Ascending aorta (tissue), 2 donors: ENCODE measurements around the gene THEM4. TPM values are rescaled to one million over a fixed set of nuclear protein-coding genes. Genes with fewer than 3 reads are reported as not detected.

ENCODE experiments used
- DNase-seq, 2 donors: peaks; one replicate each; pipeline ENCODE4 v3.0.0-alpha.2; 2019; ENCODE audit warnings: low spot score in 2 of 2
- H3K27ac ChIP-seq, 2 donors: fragments of 200-600 bp; sonication (generic); one replicate each; pipeline ENCODE4 v1.5.1; 2016 to 2017; ENCODE audit warnings: mild to moderate bottlenecking in 1 of 2
- H3K27me3 ChIP-seq: fragments of 200-600 bp; sonication (generic); one replicate; pipeline ENCODE4 v1.5.1; 2017
- H3K36me3 ChIP-seq, 2 donors: fragments of 200-600 bp; sonication (generic); one replicate each; pipeline ENCODE4 v1.5.1; 2016
- H3K4me1 ChIP-seq, 2 donors: fragments of 200-600 bp; sonication (generic); one replicate each; pipeline ENCODE4 v1.5.1; 2016 to 2017; ENCODE audit warnings: mild to moderate bottlenecking in 1 of 2
- H3K4me3 ChIP-seq, 2 donors: fragments of 200-600 bp; sonication (generic); one replicate each; pipeline ENCODE4 v1.5.1; 2016 to 2017; ENCODE audit warnings: mild to moderate bottlenecking in 1 of 2
- H3K9me3 ChIP-seq, 2 donors: fragments of 200-600 bp; sonication (generic); one replicate each; pipeline ENCODE4 v1.5.1; 2016
- intact Hi-C: fragments of 100-400 bp; cut with DNase I; formaldehyde crosslinking; loops from one replicate; pipeline ENCODE4 v1.15.1; 2023
- total RNA-seq: library from RNA; depleted of rRNA; stranded (reverse); fragments of >200 nt; gene quantifications from one replicate; pipeline ENCODE4 v1.1.0, GENCODE V29; 2016
- TF ChIP-seq, protein P1 (sequence below), 3 experiments: fragments of 200-600 bp in 2 of 3; fragments of 450-650 bp in 1 of 3; sonication (generic) in 2 of 3; IDR thresholded peaks; one replicate each; pipeline ENCODE4 v1.5.1; 2016 to 2019; ENCODE audit warnings: antibody characterized with exemption in 3 of 3, mild to moderate bottlenecking in 1 of 3, moderate library complexity in 1 of 3

The THEM4 gene
- total RNA-seq, 1 donor from 2014 or later = 7.7 TPM

DNA sequence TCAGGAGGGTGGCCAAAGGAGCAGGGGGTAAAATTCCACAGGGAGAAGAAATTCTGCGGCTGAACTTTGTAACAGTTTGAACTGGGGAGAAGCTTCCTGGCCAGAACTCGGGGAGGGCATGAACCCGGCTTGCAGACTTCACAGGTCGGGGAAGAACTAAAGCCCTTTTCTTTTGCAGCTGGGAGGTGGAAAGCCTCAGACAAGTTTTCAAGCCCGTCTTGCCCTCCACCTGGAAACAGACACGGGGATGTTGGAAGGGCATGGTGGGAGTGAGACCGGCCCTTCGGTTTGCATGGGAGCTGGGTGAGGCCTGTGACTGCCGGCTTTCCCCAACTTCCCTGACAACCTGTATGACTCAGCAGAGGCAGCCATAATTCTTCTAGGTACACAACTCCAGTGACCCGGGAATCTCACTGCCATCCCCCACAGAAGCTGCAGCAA, 11.3 kb downstream of the THEM4 start:
- Histone ChIP-seq H3K9me3 (peaks cover 0 to 20% of the 10 kb centered on the region in 2 donors), H3K36me3 (peaks cover 5 to 18% of the 10 kb centered on the region in 2 donors), H3K27ac (no peak overlapping the region), H3K4me1 (no peaks in the 10 kb centered on the region), H3K4me3 (no peak overlapping the region), H3K27me3 (no peaks in the 10 kb centered on the region)
- no peak for DNase-seq
- TF ChIP-seq, protein P1, sequence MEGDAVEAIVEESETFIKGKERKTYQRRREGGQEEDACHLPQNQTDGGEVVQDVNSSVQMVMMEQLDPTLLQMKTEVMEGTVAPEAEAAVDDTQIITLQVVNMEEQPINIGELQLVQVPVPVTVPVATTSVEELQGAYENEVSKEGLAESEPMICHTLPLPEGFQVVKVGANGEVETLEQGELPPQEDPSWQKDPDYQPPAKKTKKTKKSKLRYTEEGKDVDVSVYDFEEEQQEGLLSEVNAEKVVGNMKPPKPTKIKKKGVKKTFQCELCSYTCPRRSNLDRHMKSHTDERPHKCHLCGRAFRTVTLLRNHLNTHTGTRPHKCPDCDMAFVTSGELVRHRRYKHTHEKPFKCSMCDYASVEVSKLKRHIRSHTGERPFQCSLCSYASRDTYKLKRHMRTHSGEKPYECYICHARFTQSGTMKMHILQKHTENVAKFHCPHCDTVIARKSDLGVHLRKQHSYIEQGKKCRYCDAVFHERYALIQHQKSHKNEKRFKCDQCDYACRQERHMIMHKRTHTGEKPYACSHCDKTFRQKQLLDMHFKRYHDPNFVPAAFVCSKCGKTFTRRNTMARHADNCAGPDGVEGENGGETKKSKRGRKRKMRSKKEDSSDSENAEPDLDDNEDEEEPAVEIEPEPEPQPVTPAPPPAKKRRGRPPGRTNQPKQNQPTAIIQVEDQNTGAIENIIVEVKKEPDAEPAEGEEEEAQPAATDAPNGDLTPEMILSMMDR (IDR thresholded peaks at IDR 0.05) = no peak
- intact Hi-C loops = no loop called here

DNA sequence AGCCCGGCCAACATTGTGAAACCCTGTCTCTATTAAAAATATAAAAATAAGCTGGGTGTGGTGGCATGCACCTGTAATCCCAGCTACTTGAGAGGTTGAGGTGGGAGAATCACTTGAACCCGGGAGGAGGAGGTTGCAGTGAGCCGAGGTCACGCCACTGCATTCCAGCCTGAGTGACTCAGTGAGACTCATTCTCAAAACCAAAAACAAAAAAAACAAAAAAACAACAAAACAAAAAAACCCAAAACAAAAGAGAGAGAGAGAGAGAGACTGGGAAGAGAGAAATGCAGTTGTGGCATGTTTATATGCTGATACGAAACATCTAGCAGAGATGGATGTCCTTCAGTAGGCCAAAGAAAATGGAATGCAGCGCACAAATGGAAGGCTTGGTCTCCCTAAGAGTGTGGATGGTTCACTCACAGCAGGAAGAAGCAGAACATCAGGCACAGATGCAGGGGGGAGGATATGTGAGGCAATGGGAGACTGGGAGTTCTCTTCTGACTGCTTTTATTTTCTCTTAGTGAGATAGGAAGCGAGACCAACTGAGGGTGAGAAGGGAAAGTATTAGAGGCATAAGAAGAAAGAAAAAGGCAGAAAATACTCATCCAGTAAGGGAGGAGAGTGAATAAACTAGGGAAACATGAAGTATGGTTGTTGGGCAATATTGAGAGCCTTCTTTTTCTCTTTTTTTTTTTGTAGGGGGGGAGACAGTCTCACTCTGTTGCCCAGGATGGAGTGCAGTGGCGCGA, 16.0 kb downstream of the THEM4 start:
- Histone ChIP-seq H3K9me3 (no peaks in the 10 kb centered on the region), H3K36me3 (peaks cover 8 to 33% of the 10 kb centered on the region in 2 donors), H3K4me1 (no peaks in the 10 kb centered on the region), H3K27me3 (no peaks in the 10 kb centered on the region), H3K4me3 (no peak overlapping the region), H3K27ac (no peak overlapping the region)
- TF ChIP-seq, protein P1 (IDR thresholded peaks at IDR 0.05) = no peak
- DNase-seq = no peak
- intact Hi-C loops = no loop called here

DNA sequence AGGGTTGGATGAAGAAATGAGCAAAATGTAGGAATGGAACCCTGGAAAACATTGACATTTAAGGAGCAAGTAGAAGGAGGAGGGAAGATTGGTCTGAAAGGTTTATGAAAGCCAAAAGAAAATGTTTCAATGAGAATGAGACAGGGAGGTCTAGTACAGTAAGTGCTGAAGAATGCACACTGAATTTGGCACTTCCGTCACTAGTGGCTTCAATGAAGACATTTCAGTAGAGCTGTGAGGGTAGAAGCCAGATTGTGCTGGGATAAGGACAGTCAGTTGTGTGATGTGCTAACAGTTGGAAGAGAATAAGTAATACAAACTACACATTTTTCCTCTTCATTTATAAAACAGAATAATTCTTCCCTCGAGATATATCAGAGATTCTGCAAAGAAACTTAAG, 17.1 kb downstream of the THEM4 start:
- Histone ChIP-seq H3K4me3 (no peak overlapping the region), H3K27me3 (no peaks in the 10 kb centered on the region), H3K9me3 (no peaks in the 10 kb centered on the region), H3K4me1 (no peaks in the 10 kb centered on the region), H3K27ac (no peak overlapping the region), H3K36me3 (peaks cover 14 to 43% of the 10 kb centered on the region in 2 donors)
- intact Hi-C loops = no loop called here
- DNase-seq = no peak
- TF ChIP-seq, protein P1 (IDR thresholded peaks at IDR 0.05) = no peak

DNA sequence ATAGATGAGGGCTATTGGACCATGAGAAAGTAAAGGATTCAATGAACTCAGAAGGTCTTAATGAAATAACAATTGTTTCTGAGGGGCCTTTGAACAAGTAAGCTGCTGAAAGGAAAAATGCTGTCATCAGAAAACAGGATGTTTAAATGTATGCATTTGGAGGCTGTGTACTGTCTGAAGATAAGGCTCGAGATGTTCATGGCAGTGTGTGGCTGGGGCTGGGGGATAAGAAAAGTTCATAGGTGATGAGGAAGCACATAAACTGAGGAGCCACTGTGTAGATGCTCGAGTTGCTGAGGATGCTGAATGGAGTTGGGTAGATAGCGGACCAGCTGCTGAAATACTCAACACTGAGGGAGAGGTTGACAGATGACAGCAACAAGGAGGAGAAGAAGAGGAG, 17.8 kb downstream of the THEM4 start:
- no peaks in the 10 kb centered on the region for H3K9me3 ChIP-seq
- no peaks in the 10 kb centered on the region for H3K27me3 ChIP-seq
- intact Hi-C loops = no loop called here
- H3K4me1 ChIP-seq = no peaks in the 10 kb centered on the region
- no peak overlapping the region for H3K27ac ChIP-seq
- TF ChIP-seq, protein P1 (IDR thresholded peaks at IDR 0.05) = no peak
- H3K4me3 ChIP-seq = no peak overlapping the region
- no peak for DNase-seq
- H3K36me3 ChIP-seq = peaks cover 14 to 46% of the 10 kb centered on the region in 2 donors

DNA sequence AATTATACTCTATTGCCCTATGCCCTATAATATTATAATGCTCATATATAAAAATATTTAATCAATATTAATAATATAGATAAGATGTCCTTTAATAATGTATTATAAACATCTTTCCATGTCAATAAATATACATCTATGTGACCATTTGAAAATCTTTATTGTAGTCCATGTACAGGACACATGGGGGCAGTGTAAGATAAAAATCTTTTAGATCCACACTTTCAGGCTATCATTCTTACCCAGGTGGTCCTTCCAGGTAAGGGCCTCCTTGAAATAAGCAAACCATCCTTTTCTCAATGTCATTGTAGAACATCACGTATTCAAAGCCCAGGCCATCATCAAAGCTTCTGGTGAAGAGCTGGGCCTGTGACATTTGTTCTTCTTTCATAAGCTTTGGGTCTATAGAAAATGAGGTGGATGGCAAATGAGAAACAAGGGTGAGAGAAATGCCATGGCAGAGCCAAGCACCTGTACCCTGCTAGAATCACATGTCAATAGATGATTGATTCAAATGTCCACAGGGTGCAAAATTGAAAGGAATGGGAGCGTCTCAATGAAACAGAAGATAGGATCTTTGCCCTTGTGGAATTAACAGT, 20.2 kb downstream of the THEM4 start:
- Histone ChIP-seq H3K9me3 (no peaks in the 10 kb centered on the region), H3K27me3 (no peaks in the 10 kb centered on the region), H3K27ac (no peak overlapping the region), H3K4me1 (no peaks in the 10 kb centered on the region), H3K36me3 (peaks cover 13 to 43% of the 10 kb centered on the region in 2 donors), H3K4me3 (no peak overlapping the region)
- TF ChIP-seq, protein P1 (IDR thresholded peaks at IDR 0.05) = peak in 2 of 3 experiments; percentile 8 to 27
- no peak for DNase-seq
- intact Hi-C loops = no loop called here
